ENCODE results near the gene COA8. TPM values are rescaled to one million over a fixed set of nuclear protein-coding genes. Genes with fewer than 3 reads are reported as not detected.

The COA8 gene
- total and polyA plus RNA-seq, 4 donors, result 30.6 to 59.8 (median 39.5) TPM

GRCh38 chr14:103533137-103533998 is 29.4 kb upstream of the COA8 start:
- ATAC-seq (ENCODE audit: insufficient read depth, low FRiP score), result no peak
- no peak for DNase-seq
- Histone ChIP-seq H3K4me3 (no peak overlapping the region), H3K27ac (ENCODE audit: low read depth in 1 of 2, low read length in 1 of 2) (no peak overlapping the region), H3K9ac (ENCODE audit: insufficient read depth in 1 of 2, low read length in 2 of 2) (no peak overlapping the region), H3K9me3 (ENCODE audit: control insufficient read depth in 4 of 4, insufficient read depth in 3 of 4, low read length in 3 of 4) (no peaks in the 10 kb centered on the region), H3K27me3 (ENCODE audit: control insufficient read depth in 3 of 3, insufficient read depth in 3 of 3, low read length in 2 of 3) (no peaks in the 10 kb centered on the region), H3K4me1 (ENCODE audit: control insufficient read depth in 5 of 5, insufficient read depth in 5 of 5, low read length in 5 of 5) (peaks cover 0 to 15% (median 5%) of the 10 kb centered on the region in 5 donors), H3K36me3 (ENCODE audit: control insufficient read depth in 4 of 4, insufficient read depth in 4 of 4, low read length in 4 of 4) (peaks cover 0 to 48% (median 4%) of the 10 kb centered on the region in 4 donors)
- TF ChIP-seq, protein P1, sequence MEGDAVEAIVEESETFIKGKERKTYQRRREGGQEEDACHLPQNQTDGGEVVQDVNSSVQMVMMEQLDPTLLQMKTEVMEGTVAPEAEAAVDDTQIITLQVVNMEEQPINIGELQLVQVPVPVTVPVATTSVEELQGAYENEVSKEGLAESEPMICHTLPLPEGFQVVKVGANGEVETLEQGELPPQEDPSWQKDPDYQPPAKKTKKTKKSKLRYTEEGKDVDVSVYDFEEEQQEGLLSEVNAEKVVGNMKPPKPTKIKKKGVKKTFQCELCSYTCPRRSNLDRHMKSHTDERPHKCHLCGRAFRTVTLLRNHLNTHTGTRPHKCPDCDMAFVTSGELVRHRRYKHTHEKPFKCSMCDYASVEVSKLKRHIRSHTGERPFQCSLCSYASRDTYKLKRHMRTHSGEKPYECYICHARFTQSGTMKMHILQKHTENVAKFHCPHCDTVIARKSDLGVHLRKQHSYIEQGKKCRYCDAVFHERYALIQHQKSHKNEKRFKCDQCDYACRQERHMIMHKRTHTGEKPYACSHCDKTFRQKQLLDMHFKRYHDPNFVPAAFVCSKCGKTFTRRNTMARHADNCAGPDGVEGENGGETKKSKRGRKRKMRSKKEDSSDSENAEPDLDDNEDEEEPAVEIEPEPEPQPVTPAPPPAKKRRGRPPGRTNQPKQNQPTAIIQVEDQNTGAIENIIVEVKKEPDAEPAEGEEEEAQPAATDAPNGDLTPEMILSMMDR (IDR thresholded peaks at IDR 0.05; ENCODE audit: control extremely low read depth, extremely low read depth), result no peak
- 86 to 92% methylated on average over 22 to 23 of the region's 23 CpGs for WGBS, 2 donors

- peaks cover 0 to 15% (median 5%) of the 10 kb centered on the region in 5 donors for H3K4me1 ChIP-seq (ENCODE audit: control insufficient read depth in 5 of 5, insufficient read depth in 5 of 5, low read length in 5 of 5)
- DNase-seq, result no peak
- H3K9ac ChIP-seq (ENCODE audit: insufficient read depth in 1 of 2, low read length in 2 of 2), result no peak overlapping the region
- no peak for ATAC-seq (ENCODE audit: insufficient read depth, low FRiP score)
- H3K27me3 ChIP-seq (ENCODE audit: control insufficient read depth in 3 of 3, insufficient read depth in 3 of 3, low read length in 2 of 3), result no peaks in the 10 kb centered on the region
- WGBS, 2 donors, result 89 to 91% methylated on average over 24 to 25 of the region's 25 CpGs
- H3K9me3 ChIP-seq (ENCODE audit: control insufficient read depth in 4 of 4, insufficient read depth in 3 of 4, low read length in 3 of 4), result no peaks in the 10 kb centered on the region
- peaks cover 0 to 48% (median 4%) of the 10 kb centered on the region in 4 donors for H3K36me3 ChIP-seq (ENCODE audit: control insufficient read depth in 4 of 4, insufficient read depth in 4 of 4, low read length in 4 of 4)
- H3K27ac ChIP-seq (ENCODE audit: low read depth in 1 of 2, low read length in 1 of 2), result no peak overlapping the region
- TF ChIP-seq, protein P1 (IDR thresholded peaks at IDR 0.05; ENCODE audit: control extremely low read depth, extremely low read depth), result no peak
- no peak overlapping the region for H3K4me3 ChIP-seq
These were observed 28.7 kb upstream of the COA8 start for GRCh38 chr14:103533999-103534575.

DNA sequence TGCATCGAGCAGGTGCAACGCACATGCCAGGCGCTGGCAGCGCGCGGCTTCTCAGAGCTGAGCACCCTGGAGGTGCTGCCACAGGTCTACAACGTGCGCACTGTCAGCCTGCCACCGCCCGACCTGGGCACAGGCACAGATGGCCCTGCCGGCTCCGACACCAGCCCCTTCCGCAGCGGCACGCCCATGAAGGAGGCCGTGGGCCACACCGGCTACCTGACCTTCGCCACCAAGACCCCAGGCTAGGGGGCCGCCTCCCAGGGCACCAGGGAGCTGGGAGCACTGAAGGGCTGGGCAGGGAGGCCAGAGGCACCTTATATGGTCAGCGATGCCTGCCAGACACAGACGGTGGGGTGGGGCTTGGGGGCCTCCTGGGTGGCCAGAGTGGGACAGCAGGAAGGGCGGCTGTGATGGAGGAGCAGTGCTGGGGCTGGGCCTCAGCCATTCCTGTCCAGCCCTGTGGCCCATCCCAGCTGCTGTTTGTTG is 28.1 kb upstream of the COA8 start:
- H3K9ac ChIP-seq (ENCODE audit: insufficient read depth in 1 of 2, low read length in 2 of 2), result no peak overlapping the region
- 91 to 94% methylated on average over 22 of the region's 22 CpGs for WGBS, 2 donors
- no peaks in the 10 kb centered on the region for H3K9me3 ChIP-seq (ENCODE audit: control insufficient read depth in 4 of 4, insufficient read depth in 3 of 4, low read length in 3 of 4)
- TF ChIP-seq, protein P1 (IDR thresholded peaks at IDR 0.05; ENCODE audit: control extremely low read depth, extremely low read depth), result no peak
- no peak for DNase-seq
- no peak overlapping the region for H3K4me3 ChIP-seq
- H3K27ac ChIP-seq (ENCODE audit: low read depth in 1 of 2, low read length in 1 of 2), result no peak overlapping the region
- ATAC-seq (ENCODE audit: insufficient read depth, low FRiP score), result no peak
- peaks cover 0 to 48% (median 3%) of the 10 kb centered on the region in 4 donors for H3K36me3 ChIP-seq (ENCODE audit: control insufficient read depth in 4 of 4, insufficient read depth in 4 of 4, low read length in 4 of 4)
- H3K27me3 ChIP-seq (ENCODE audit: control insufficient read depth in 3 of 3, insufficient read depth in 3 of 3, low read length in 2 of 3), result no peaks in the 10 kb centered on the region
- H3K4me1 ChIP-seq (ENCODE audit: control insufficient read depth in 5 of 5, insufficient read depth in 5 of 5, low read length in 5 of 5), result peaks cover 0 to 19% (median 6%) of the 10 kb centered on the region in 5 donors

Measured in lung (tissue), 12 donors.